Activated B cell treated with CpG ODN at 0.5 μM for 24 hours (primary cell): ENCODE results near the gene MAML3. TPM values are rescaled to one million over a fixed set of nuclear protein-coding genes. Genes with fewer than 3 reads are reported as not detected.

Experiments
- ATAC-seq: fragments of 200-7000 bp; cut with Tn5 transposase; one replicate; pipeline ENCODE4 v1.10.0; 2021; ENCODE audit warnings: low read depth, mild to moderate bottlenecking, moderate library complexity
- CTCF ChIA-PET: fragments of 350-600 bp; sonication (Branson Sonifier 250); formaldehyde crosslinking; loops from one replicate; lab custom pipeline; 2021; ENCODE audit warnings: antibody characterized with exemption; lab: Charles Lee
- POLR2A ChIA-PET: fragments of 350-600 bp; sonication (Branson Sonifier 250); formaldehyde crosslinking; loops from one replicate; lab custom pipeline; 2021; ENCODE audit warnings: antibody characterized with exemption; lab: Charles Lee
- DNase-seq: peaks from one replicate; pipeline ENCODE4 v3.0.0; 2022
- H3K27ac Mint-ChIP-seq: one replicate; pipeline ENCODE4 v1.8.0; 2020; ENCODE audit warnings: mixed read lengths
- H3K27me3 Mint-ChIP-seq: one replicate; pipeline ENCODE4 v1.8.0; 2021; ENCODE audit warnings: mixed read lengths
- H3K36me3 Mint-ChIP-seq: one replicate; pipeline ENCODE4 v1.8.0; 2021; ENCODE audit warnings: low read depth, mixed read lengths
- H3K4me1 Mint-ChIP-seq: one replicate; pipeline ENCODE4 v1.8.0; 2021; ENCODE audit warnings: mixed read lengths
- H3K4me3 Mint-ChIP-seq: one replicate; pipeline ENCODE4 v1.8.0; 2020; ENCODE audit warnings: mild to moderate bottlenecking, mixed read lengths
- H3K9me3 Mint-ChIP-seq: one replicate; pipeline ENCODE4 v1.8.0; 2020; ENCODE audit warnings: mixed read lengths
- CTCF ChIP-seq: fragments of 200-600 bp; IDR thresholded peaks from one replicate; pipeline ENCODE4 v1.8.0; 2022; ENCODE audit warnings: antibody characterized with exemption, mild to moderate bottlenecking
- intact Hi-C: fragments of 100-400 bp; cut with micrococcal nuclease; formaldehyde crosslinking; loops from one replicate; pipeline ENCODE4 v1.15.1; 2024
- total RNA-seq: library from RNA; stranded (reverse); gene quantifications from 2 replicates; pipeline ENCODE4 v1.2.3, GENCODE V29; 2022

MAML3 gene
- total RNA-seq, 1 donor from 2014 or later = 2.6 TPM

- peaks cover 15% of the 10 kb centered on the region for H3K27me3 Mint-ChIP-seq
- TF ChIP-seq CTCF = no peak
- DNase-seq (no peak), ATAC-seq (no peak)
- H3K4me1 Mint-ChIP-seq = peaks cover 3% of the 10 kb centered on the region
- ChIA-PET CTCF (no interaction called here), POLR2A (no interaction called here)
- H3K36me3 Mint-ChIP-seq = no peaks in the 10 kb centered on the region
- H3K4me3 Mint-ChIP-seq = no peak overlapping the region
- H3K27ac Mint-ChIP-seq = no peak overlapping the region
- intact Hi-C loops = no loop called here
- H3K9me3 Mint-ChIP-seq = no peaks in the 10 kb centered on the region
These were observed 28.6 kb downstream of the MAML3 start for GRCh38 chr4:140125374-140125773.

- Mint-ChIP-seq H3K27ac (no peak overlapping the region), H3K9me3 (no peaks in the 10 kb centered on the region), H3K36me3 (no peaks in the 10 kb centered on the region), H3K4me1 (peaks cover 3% of the 10 kb centered on the region), H3K27me3 (peaks cover 21% of the 10 kb centered on the region), H3K4me3 (no peak overlapping the region)
- TF ChIP-seq CTCF = no peak
- DNase-seq = no peak
- no peak for ATAC-seq
- POLR2A ChIA-PET = no interaction called here
- intact Hi-C loops = no loop called here
- CTCF ChIA-PET = no interaction called here
These were observed 30.2 kb downstream of the MAML3 start for GRCh38 chr4:140123666-140124377.

- ATAC-seq (no peak), DNase-seq (no peak)
- Mint-ChIP-seq H3K4me3 (no peak overlapping the region), H3K27me3 (peaks cover 23% of the 10 kb centered on the region), H3K27ac (no peak overlapping the region), H3K36me3 (no peaks in the 10 kb centered on the region), H3K9me3 (no peaks in the 10 kb centered on the region), H3K4me1 (peaks cover under 1% of the 10 kb centered on the region)
- CTCF ChIA-PET = interaction anchor here (0.6 kb wide), 1 partner anchor 76 kb away, joined by 3 read pairs; no protein-coding TSS in a partner anchor
- POLR2A ChIA-PET = no interaction called here
- no peak for TF ChIP-seq CTCF
- intact Hi-C loops = no loop called here
These were observed 31.1 kb downstream of the MAML3 start for GRCh38 chr4:140122891-140123290.

GRCh38 chr4:140121646-140122045 is 32.3 kb downstream of the MAML3 start:
- H3K4me1 Mint-ChIP-seq = peaks cover 5% of the 10 kb centered on the region
- POLR2A ChIA-PET = no interaction called here
- ATAC-seq (no peak), DNase-seq (no peak)
- H3K27ac Mint-ChIP-seq = no peak overlapping the region
- CTCF ChIA-PET = no interaction called here
- no peaks in the 10 kb centered on the region for H3K9me3 Mint-ChIP-seq
- TF ChIP-seq CTCF = no peak
- peaks cover 22% of the 10 kb centered on the region for H3K27me3 Mint-ChIP-seq
- intact Hi-C loops = no loop called here
- H3K4me3 Mint-ChIP-seq = no peak overlapping the region
- no peaks in the 10 kb centered on the region for H3K36me3 Mint-ChIP-seq

- Mint-ChIP-seq H3K4me3 (no peak overlapping the region), H3K9me3 (no peaks in the 10 kb centered on the region), H3K36me3 (no peaks in the 10 kb centered on the region), H3K27me3 (peaks cover 22% of the 10 kb centered on the region), H3K27ac (no peak overlapping the region), H3K4me1 (peaks cover 21% of the 10 kb centered on the region)
- intact Hi-C loops = no loop called here
- TF ChIP-seq CTCF = no peak
- ChIA-PET POLR2A (no interaction called here), CTCF (no interaction called here)
- no peak for DNase-seq
- no peak for ATAC-seq
These were observed 34.9 kb downstream of the MAML3 start for GRCh38 chr4:140118931-140119640.
